Smooth muscle cell of the pulmonary artery (primary cell): ENCODE results near the gene HYAL2. TPM values are rescaled to one million over a fixed set of nuclear protein-coding genes. Genes with fewer than 3 reads are reported as not detected.

Experiments used
- total RNA-seq: library from RNA; depleted of rRNA; stranded (reverse); fragments of >200 nt; gene quantifications from 2 replicates; pipeline ENCODE4 v1.2.3, GENCODE V29; 2014

HYAL2 gene, protein sequence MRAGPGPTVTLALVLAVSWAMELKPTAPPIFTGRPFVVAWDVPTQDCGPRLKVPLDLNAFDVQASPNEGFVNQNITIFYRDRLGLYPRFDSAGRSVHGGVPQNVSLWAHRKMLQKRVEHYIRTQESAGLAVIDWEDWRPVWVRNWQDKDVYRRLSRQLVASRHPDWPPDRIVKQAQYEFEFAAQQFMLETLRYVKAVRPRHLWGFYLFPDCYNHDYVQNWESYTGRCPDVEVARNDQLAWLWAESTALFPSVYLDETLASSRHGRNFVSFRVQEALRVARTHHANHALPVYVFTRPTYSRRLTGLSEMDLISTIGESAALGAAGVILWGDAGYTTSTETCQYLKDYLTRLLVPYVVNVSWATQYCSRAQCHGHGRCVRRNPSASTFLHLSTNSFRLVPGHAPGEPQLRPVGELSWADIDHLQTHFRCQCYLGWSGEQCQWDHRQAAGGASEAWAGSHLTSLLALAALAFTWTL
- total RNA-seq: 64.6 and 107 TPM in 2 replicates

DNA sequence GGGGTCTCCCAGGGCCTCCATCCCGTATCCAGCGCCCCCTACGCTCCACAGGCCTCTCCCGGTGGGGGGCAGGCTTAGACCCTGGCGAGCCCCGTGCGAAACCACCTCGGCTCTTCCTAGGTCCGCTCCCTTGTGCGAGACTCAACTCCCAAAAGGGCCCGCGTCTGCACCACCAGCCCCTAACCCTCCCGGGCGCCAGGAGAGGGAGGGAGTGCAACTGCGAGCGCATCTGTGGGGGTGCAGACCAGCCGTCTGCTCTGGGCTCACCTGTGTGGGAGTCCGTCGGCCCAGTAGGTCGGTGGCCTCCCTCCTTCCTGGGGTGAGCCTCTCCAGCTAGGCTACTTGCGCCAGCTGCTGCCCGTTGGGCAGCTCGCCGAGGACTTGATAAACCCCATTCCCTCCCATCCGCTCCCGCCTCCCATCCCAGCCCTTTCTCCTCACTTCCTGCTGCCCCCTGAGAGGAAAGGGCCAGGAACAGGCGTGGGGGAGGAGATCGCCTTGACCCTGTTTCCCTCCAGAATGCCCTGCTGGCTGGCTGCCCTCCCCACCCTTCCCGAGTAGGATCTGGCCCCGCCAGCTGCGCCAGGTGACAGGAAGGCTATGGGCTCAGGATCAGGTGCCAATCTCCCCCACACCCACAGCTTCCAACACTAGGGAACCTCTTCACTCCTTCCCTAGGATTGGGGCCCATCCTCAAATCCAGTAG, at the start of gene HYAL2:
HYAL2 (minus strand) TSS at position 360 of the 706 bp plus-strand sequence. CDS start 2,256 bp downstream, outside the sequence.

DNA sequence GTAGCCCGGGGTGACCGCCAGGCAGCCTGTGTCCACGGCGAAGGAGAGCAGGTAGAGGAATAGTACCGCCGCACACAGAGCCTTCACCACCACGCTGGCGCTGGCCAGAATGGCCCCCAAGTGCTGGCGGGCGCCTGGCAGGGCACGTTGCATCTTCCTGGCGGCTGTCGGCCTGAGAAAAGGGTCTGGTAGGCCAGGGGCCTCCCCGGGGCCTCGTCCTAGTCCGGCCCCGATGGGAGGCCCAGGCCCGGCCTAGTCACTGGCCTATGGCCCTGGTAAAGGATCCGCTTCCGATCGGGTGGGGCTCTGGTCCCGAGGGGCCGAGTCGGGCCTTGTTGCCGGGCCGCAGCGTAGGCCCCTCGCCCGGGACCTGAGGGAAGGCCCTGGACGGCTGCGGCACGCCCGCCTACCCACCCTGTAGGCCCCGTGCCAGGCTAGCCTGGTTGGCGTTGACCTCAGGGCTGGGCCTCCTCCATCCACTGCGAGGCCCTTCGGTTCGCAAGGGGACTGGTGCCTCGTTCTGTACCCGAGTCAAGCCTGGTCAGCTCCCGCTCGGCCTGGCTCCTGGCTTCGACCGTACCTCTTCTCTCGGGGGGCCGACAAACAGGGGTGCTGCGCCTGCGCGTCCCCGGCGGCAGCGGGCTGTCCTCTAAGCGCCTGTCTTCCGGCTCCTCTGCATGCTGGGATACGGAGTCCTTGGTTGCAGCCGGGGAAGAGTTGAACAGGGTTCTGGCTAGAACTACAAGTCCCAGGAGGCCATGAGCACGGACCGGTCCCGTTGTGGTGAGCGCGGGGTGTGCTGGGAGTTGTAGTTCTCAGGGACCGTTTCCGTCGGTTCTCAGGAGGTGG, 36.6 kb upstream of the HYAL2 start, which contains the start of gene TMEM115:
TMEM115 (minus strand) TSS at position 611 of the 849 bp plus-strand sequence; CDS start at position 153, 458 bp downstream.

DNA sequence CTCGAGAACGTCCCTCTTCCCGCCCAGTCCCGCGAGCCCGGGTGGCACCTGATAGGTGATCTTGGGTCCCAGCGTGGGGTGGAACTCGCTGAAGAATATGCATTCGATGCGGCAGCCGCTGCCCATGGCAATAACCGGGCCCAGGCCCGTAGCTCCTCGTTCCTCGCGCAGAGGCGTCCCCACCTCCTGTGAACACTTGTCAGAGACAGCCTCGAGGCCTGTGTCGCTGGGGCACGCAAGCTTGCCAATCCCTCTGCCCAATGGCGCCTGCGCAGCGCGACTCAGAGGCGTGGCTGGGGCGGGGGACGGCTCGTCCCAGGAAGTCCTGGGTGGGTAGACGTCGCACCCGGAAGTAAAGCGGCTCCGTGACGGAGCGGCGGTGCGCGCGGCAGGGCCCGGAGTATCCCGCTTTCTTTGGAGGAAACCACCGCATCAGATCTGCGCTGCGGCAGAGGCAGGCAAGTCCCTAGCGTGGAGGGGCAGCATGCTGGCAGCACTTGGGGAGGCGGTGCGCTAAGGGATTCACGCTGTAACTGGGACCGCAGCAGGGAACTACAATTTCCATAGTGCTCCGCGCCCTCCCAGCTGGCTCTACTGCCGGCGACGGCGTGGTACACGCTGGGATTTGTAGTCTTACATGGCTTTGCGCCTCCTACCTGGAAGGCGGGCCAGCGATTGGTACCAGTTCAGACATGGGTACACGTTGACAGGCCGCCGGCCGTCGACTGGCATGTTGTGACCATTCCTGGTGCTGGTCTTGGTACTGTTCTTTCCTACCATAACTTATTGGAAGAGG, 28.2 kb upstream of the HYAL2 start, which contains the start of the genes CYB561D2 and NPRL2:
CYB561D2 (plus strand) TSS at position 336 of the 796 bp plus-strand sequence. CDS start 572 bp downstream, outside the sequence.
NPRL2 (minus strand) TSS at position 249 of the 796 bp plus-strand sequence; CDS start at position 126, 123 bp downstream.

DNA sequence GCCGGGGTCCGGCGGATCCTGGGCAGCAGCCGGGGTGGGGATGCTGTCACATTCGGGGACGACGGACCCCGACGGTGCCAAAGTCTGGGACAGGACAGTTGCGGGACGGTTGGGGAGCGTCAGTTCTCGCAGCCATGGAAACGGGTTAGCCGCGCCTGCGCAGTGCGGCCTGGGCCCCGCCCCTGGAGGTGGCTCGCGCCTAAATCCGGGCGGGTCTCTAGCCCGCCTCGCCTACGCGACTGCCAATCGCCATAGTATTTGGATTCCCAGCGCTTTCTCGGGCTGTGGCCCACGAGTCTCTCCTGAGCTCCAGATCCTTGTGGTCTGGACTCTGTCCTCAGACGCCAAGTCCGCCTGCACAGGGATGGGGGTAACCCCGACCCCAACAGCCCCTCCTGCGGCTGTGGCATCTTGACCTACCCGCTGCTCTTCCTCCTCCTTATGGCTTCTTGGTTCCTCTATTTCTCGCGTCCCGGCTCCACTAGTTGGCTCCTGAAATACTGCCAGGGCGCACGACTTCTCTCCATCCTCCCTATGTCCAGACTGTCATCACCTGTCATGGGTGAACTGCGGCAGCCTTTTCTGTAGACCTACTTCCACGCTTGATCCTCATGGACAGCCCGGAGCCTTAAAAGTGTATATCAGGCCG, 23.2 kb upstream of the HYAL2 start, which contains the start of gene ZMYND10:
ZMYND10 (minus strand) TSS at position 147 of the 649 bp plus-strand sequence. CDS start 153 bp downstream, outside the sequence.

DNA sequence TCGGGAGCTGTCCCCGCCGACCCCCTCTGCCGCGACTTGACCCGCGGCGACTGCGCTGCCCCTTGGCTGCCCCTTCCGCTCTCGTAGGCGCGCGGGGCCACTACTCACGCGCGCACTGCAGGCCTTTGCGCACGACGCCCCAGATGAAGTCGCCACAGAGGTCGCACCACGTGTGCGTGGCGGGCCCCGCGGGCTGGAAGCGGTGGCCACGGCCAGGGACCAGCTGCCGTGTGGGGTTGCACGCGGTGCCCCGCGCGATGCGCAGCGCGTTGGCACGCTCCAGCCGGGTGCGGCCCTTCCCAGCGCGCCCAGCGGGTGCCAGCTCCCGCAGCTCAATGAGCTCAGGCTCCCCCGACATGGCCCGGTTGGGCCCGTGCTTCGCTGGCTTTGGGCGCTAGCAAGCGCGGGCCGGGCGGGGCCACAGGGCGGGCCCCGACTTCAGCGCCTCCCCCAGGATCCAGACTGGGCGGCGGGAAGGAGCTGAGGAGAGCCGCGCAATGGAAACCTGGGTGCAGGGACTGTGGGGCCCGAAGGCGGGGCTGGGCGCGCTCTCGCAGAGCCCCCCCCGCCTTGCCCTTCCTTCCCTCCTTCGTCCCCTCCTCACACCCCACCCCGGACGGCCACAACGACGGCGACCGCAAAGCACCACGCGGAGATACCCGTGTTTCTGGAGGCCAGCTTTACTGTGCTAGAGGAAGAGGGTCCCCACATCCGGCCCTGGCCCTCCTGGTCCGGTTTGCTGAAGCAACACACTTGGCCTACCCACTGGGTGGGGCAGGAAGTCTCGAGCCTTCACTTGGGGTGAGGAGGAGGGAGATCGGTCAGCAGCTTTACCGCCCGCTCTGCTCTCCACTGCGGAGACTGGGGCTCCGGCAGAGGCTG, 18.1 kb upstream of the HYAL2 start, which contains the start of gene RASSF1:
RASSF1 (minus strand) TSS at position 389 of the 882 bp plus-strand sequence; CDS start at position 358, 31 bp downstream.

DNA sequence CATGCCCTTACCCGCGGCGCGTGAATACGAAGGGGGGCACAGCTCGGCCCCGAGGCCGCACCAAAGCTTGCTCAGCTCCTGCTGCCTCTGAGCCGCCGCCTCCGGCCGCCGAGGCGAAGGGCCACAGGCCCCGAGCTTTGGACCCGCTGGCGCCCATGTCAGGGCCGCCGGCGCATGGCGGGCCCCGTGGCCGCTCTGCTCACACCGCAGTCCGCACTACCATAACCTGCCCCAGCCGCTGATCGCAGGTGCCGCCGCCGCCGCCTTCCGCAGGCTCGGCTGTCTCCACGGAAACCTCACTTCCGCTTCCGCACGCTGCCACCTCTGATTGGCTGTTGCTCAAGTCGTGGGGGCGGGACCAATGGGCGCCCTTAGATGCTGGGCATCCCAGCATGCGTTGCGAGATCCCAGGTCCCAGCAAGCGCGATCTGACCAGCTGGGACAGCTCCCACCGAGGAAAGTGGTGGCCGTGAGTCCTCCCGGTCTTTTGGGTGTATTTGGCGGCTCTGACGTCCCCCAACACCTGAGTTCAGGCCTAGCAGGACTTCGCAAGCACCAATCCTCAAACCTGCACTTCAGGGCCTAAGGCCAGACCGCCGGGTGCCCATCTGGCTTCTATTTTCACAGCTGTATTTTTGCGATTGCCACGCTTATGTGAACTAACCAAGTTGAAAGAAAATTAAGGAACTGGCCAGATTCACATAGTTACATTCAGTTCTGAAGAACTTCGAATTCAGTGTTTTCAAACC, 5.6 kb upstream of the HYAL2 start, which contains the start of gene TUSC2:
TUSC2 (minus strand) TSS at position 281 of the 749 bp plus-strand sequence; CDS start at position 157, 124 bp downstream.

DNA sequence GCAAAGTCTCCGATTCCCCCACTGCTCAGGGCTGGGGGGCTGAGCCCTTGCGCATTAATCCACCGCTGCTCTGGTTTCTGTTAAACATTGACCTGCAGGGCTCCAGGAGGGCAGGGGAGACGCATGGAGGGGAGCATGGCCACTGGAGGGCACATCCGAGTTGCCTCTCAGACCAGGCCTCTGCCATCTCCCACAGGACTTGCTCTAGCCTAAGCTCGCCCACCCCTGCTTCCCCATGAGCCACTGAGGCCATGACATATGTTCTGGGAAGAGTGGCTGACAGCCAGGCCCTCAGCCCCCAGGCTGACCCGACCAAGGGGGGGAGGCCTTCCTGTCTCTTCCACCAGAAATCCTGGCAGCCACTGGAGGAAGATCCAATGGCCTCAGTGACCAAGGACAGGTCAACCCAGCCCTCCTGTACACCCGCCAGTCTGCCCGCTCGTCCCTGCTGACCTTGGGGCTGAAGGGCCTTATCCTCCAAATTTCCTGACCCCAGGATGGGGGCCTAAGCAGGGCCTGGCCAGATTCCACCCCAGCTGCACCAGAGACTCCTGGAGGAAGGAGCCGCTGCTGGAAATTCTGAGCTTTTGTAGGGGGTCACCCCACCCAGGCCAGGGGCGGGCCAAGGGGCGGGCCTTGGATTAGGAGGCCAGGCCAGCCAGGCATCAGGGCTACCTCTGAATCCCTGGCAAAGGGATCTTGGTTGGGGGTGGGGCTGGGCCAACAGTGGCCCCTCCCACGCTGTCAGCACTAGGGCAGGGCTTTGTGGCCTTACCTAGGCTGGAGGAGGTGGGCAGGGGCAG, 19.3 kb downstream of the HYAL2 start, which contains the start of gene HYAL1:
HYAL1 (minus strand) TSS at position 562 of the 803 bp plus-strand sequence. CDS start 618 bp downstream, outside the sequence.

DNA sequence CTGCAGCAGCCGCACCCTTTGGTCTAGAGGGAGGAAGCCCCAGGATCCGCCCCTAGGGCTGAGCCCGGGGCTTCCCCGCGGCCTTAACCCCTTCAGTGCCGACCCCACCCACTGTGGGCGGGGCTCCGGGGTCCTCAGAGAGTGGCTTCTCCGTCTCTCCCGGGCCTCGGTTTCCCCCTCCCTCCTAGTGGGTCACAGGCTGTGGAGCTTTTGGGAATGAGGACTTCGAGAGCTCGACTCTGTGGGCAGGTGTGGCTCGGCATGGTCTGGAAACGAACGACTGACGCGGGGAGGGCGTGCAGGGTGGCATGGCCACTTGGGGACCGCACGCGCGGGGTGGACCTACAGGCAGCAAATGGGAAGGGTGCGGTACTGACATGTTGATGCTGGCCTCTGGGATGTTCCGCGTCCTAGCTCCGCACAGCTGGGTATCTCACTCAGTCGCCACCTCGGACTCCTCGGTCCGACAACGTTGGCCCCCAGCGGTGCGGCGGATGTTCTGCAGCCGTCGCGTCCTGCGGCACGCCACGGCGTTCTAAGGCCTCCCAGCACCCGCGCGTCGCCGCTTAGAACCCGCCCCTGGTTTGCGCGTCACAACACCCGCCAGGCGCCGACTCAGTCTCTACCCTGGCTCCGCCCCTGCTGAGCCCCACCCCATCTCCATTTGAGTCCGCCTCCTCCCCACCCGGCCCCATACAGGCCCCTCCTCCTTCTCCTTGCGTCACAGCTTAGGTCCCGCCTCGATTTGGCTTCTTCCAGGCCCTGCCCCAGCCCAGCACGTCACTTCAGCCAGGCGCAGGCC, 23.5 kb downstream of the HYAL2 start, which contains the start of the genes HYAL3 and NAA80:
HYAL3 (minus strand) TSS at position 570 of the 802 bp plus-strand sequence. CDS start 3,803 bp downstream, outside the sequence.
NAA80 (minus strand) TSS at position 570 of the 802 bp plus-strand sequence. CDS start 1,942 bp downstream, outside the sequence.

DNA sequence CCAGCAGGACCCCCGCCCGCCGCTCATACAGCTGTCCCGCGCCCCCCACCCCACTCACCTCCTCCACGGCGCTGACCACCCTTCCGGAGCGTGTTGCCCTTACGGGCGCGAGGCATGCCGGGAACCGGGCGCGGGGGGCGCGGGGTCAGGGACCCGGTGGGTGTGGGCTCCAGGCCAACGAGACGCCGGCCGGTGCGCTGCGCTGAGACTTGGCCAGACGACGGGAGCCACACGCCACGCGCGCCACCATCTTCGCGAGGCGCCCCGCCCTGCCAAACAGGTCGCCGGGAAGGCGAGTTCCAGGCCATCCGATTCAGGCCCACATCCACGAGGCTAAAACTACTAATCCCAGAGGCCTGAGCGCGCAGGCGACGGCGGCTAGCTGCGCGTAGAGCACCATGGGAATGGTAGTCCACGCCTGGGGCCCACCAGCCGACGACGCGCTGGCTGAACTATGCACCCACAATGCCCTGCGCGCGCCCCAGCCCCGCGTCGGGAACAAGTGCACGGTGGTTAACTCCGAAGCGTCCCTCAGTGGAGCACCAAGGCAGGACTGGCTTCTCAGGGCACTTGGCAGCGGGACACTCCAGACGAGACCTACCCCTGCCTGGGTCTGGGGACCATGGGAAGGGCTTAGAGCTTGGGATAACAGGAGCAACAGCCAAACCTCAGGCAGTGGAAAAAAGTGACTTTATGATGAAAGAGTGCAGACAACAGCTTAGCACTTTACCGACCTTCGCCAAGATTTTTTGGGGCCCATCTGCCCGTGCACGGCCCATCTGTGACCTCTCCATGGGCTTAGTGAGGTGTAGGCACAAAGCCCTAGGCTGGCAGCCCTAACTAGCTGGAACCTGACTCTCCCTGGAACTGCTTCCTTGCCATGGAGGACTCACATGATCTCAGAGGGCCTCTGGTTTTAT, 30.1 kb downstream of the HYAL2 start, which contains the start of gene IFRD2:
IFRD2 (minus strand) TSS at position 271 of the 920 bp plus-strand sequence; CDS start at position 116, 155 bp downstream.

DNA sequence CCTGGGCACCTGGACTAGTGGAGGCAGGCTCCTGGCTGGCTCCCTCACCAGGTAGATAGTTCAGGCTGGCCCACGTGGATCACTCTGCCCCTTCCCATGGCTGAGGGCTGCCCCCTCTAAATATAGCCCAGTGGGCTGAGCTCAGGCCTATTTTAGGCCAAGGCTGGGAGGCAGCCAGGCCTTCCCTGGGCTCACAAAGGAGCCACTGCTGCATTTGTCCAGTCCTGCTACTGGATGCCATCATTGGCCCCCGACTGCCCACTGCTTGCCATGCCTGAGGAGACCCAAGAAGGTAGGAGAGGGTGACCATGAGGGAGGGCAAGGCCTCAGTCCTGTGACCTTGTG, 43.7 kb downstream of the HYAL2 start, which contains the start of gene LSMEM2:
LSMEM2 (plus strand) TSS at position 208 of the 345 bp plus-strand sequence; CDS start at position 235, 27 bp downstream.

DNA sequence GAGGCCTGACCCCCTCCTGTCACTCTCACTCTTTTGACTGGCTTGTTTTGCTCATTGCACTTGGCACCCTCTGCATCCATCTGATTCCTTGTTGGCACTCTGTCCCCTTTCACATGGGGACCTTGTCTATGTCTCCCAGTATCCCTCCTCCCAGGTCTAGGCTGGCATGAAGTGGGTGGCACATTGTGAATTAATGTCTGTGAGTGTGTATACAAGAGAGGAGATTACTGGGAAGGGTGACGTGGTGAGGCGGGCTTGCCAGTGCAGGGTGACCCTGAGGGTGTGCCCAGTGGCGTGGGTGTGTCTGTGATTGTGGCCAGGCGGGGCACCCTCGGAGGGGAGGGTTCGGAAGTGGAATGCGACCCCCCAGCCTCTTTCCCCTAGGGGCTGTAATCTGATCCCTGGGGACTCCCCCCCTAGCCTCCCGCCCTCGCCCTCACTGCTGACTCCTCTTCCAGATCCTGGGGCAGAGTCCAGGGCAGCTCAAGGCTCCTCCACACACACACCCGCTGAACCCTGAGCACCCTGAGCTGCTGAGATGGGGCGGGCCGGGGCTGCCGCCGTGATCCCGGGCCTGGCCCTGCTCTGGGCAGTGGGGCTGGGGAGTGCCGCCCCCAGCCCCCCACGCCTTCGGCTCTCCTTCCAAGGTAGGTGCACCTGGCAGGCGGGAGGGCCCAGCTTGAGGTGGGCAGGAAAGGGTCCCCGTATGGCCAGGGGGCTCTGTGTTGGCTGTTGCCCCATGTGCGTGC, 53.7 kb downstream of the HYAL2 start, which contains the start of gene SEMA3B:
SEMA3B (plus strand) TSS at position 445 of the 749 bp plus-strand sequence; CDS start at position 539, 94 bp downstream.

